ENCODE measurements around the gene MBLAC1. TPM values are rescaled to one million over a fixed set of nuclear protein-coding genes. Genes with fewer than 3 reads are reported as not detected.
A peak's percentile ranks its signal among the peaks of the same experiment; 100 is the strongest.

MBLAC1 gene
- total RNA-seq, 1 donor from 2014 or later: 2.1 TPM

DNA sequence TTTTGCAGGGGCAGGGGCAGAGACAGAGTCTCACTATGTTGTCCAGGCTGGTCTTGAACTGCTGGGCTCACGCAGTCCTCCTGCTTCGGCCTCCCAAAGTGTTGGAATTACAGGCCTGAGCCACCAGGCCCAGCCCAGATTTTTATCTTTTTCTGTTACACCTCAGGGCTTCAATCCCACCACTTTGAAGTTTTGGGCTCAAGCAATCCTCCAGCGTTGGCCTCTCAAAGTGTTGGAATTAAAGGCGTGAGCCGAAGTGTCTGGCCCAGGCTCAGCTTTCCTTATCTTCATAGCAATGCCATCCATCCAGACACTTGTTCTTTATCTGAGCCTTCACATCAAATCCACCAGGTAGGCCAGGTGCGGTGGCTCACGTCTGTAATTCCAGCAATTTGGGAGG is 11.7 kb upstream of the MBLAC1 start:
- Mint-ChIP-seq H3K36me3 (ENCODE audit: low read depth) (peaks cover 5% of the 10 kb centered on the region), H3K4me1 (peaks cover 17% of the 10 kb centered on the region)
- TF ChIP-seq CTCF (conservative IDR thresholded peaks at IDR 0.05): no peak

DNA sequence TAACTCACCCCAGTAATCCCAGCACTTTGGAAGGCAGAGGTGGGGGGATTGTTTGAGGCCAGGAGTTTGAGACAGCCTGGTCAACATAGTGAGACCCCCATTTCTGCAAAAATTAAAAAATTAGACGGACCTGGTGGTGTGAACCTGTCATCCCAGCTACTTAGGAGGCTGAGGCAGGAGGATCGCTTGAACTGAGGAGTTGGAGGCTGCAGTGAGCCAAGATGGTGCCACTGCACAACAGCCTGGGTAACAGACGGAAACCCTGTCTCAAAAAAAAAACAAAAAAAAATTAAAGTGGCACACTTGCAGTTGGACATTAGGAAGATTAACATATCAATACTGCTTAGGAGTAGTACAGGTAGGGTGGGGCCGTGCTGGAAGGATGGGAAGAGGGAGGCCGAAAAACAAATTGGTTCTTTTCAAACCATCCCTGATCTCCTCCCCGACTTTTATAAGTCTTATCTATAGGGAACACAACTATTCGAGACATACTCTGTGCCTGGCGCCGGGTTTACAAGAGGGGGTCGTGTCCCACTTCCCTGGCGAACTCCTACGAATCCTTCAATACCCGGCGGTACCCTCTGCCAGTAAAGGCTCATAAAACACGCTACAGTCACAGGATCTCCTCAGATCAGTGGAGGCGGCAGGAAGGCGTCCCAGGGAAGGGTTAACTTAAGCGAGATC is 8.2 kb upstream of the MBLAC1 start:
- H3K4me1 Mint-ChIP-seq: peaks cover 34% of the 10 kb centered on the region
- TF ChIP-seq CTCF (conservative IDR thresholded peaks at IDR 0.05): no peak
- H3K4me3 Mint-ChIP-seq: peak overlapping the region; percentile 96
- H3K27ac Mint-ChIP-seq (ENCODE audit: unreplicated experiment): peak overlapping the region; percentile 100
- H3K27me3 Mint-ChIP-seq (ENCODE audit: low read depth): no peaks in the 10 kb centered on the region
- DNase-seq (ENCODE audit: low read depth, low spot score): no peak
- no peaks in the 10 kb centered on the region for H3K9me3 Mint-ChIP-seq
- H3K36me3 Mint-ChIP-seq (ENCODE audit: low read depth): peaks cover 2% of the 10 kb centered on the region

More for the DNA sequence above, 11.7 kb upstream of the MBLAC1 start:
- Mint-ChIP-seq H3K9me3 (no peaks in the 10 kb centered on the region), H3K4me3 (no peak overlapping the region), H3K27ac (ENCODE audit: unreplicated experiment) (no peak overlapping the region), H3K27me3 (ENCODE audit: low read depth) (no peaks in the 10 kb centered on the region)
- DNase-seq (ENCODE audit: low read depth, low spot score): no peak

GRCh38 chr7:100119072-100119969 is 7.4 kb upstream of the MBLAC1 start, which contains the start of the genes CNPY4 and TAF6:
TSS of gene CNPY4 (plus strand) at chr7:100119634. CDS start at chr7:100119745, 111 bp downstream.
TSS of gene TAF6 (minus strand) at chr7:100119358. CDS start at chr7:100114209, 5,149 bp downstream.
- Mint-ChIP-seq H3K4me1 (peaks cover 34% of the 10 kb centered on the region), H3K27ac (ENCODE audit: unreplicated experiment) (peak within 1 kb of the TSS; percentile 100), H3K36me3 (ENCODE audit: low read depth) (peaks cover 2% of the 10 kb centered on the region), H3K27me3 (ENCODE audit: low read depth) (no peaks in the 10 kb centered on the region), H3K4me3 (peak within 1 kb of the TSS; percentile 96), H3K9me3 (no peaks in the 10 kb centered on the region)
- DNase-seq (ENCODE audit: low read depth, low spot score): peak; percentile 93
- peak; percentile 31 for TF ChIP-seq CTCF (conservative IDR thresholded peaks at IDR 0.05)

DNA sequence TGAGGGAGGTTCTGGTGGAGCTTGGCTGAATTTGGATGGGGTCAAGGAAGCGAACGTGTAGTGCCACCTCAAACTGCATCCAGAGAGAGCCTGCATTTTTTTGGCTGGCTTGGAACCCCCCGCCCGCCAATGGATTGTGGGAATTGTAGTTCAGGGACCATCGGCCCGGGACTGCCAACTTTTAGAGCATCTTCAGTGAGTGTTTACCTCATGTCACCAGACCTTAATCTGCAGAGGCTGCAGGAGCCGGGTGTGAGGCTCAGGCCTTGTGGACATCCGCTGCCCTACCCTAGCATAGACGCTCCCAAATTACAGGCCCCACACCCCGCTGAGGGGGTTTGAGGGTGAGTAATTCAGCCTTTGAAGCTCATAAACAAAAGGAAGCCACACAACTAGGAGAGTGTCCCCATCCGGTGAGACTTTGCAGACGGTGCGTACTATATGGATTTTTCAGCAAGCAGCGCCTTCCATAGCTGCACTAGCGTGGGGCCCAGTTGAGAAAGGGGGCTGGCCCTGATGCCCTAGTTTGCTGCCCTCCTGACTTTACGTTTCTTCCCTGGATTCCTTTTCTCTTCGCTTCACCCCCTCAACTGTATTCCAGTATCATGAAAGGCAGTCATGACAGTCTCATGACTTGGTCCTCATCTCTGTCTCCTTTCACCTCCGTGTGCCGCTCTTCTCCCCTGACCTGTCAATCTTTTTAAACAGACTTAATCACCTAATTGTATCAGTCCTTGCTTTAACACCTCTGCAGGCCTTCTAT is 6.6 kb upstream of the MBLAC1 start:
- peaks cover 2% of the 10 kb centered on the region for H3K36me3 Mint-ChIP-seq (ENCODE audit: low read depth)
- peak overlapping the region; percentile 96 for H3K4me3 Mint-ChIP-seq
- TF ChIP-seq CTCF (conservative IDR thresholded peaks at IDR 0.05): no peak
- H3K9me3 Mint-ChIP-seq: no peaks in the 10 kb centered on the region
- DNase-seq (ENCODE audit: low read depth, low spot score): peak; percentile 59
- no peaks in the 10 kb centered on the region for H3K27me3 Mint-ChIP-seq (ENCODE audit: low read depth)
- peak overlapping the region; percentile 100 for H3K27ac Mint-ChIP-seq (ENCODE audit: unreplicated experiment)
- H3K4me1 Mint-ChIP-seq: peaks cover 39% of the 10 kb centered on the region

DNA sequence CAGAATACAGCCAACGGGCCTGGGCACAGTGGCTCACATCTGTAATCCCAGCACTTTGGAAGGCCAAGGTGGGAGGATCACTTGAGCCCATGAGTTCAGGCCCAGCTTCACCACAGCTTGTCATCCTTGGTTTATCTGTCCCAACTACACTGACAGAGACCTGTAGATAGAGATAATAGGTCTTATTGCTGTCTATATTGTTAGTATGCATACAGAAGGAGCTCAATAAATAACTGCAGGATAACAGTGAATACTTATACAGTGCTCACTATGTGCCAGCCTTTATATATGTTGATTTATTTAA is 6.1 kb upstream of the MBLAC1 start:
- no peak for TF ChIP-seq CTCF (conservative IDR thresholded peaks at IDR 0.05)
- H3K4me3 Mint-ChIP-seq: peak overlapping the region; percentile 96

More for the DNA sequence above, 6.1 kb upstream of the MBLAC1 start:
- Mint-ChIP-seq H3K4me1 (peaks cover 39% of the 10 kb centered on the region), H3K27ac (ENCODE audit: unreplicated experiment) (no peak overlapping the region), H3K9me3 (no peaks in the 10 kb centered on the region), H3K36me3 (ENCODE audit: low read depth) (peaks cover 2% of the 10 kb centered on the region), H3K27me3 (ENCODE audit: low read depth) (no peaks in the 10 kb centered on the region)
- no peak for DNase-seq (ENCODE audit: low read depth, low spot score)

Measured in neural crest cell (in vitro differentiated cells).